GM12878 (cell line): ENCODE results near the gene MAP6D1.

Experiments used
- ATF2 ChIP-seq: IDR thresholded peaks from 2 replicates; pipeline ENCODE4 v1.6.1; 2012; ENCODE audit warnings: low read length, inconsistent platforms
- BCL11A ChIP-seq: IDR thresholded peaks from 2 replicates; pipeline ENCODE4 v1.6.1; 2011; ENCODE audit warnings: low read depth, low read length
- CHD4 ChIP-seq: fragments of 200-600 bp; sonication (generic); IDR thresholded peaks from 2 replicates; pipeline ENCODE4 v1.6.1; 2016; ENCODE audit warnings: mild to moderate bottlenecking
- CREB1 ChIP-seq: IDR thresholded peaks from 2 replicates; pipeline ENCODE4 v1.6.1; 2012; ENCODE audit warnings: low read depth, mild to moderate bottlenecking, inconsistent platforms
- EGR1 ChIP-seq, 2 experiments: IDR thresholded peaks; 1 replicate in 1 of 2; 2 replicates in 1 of 2; pipeline ENCODE4 v1.6.1; 2011 to 2012; ENCODE audit warnings: low read depth in 2 of 2, low read length in 2 of 2, borderline replicate concordance in 1 of 2, mild to moderate bottlenecking in 1 of 2, moderate library complexity in 1 of 2
- HDAC2 ChIP-seq: fragments of 200-600 bp; sonication (generic); IDR thresholded peaks from 2 replicates; pipeline ENCODE4 v1.6.1; 2017
- POLR2A ChIP-seq: IDR thresholded peaks from 2 replicates; pipeline ENCODE4 v1.6.1; 2011; ENCODE audit warnings: low read depth, mild to moderate bottlenecking, low read length
- RCOR1 ChIP-seq: conservative IDR thresholded peaks from 2 replicates; pipeline ENCODE4 v1.6.1; 2012; ENCODE audit warnings: low read depth, low read length, improper control_type of control experiment
- SMARCA5 ChIP-seq: fragments of 450-650 bp; IDR thresholded peaks from 2 replicates; pipeline ENCODE4 v1.6.1; 2017; ENCODE audit warnings: mild to moderate bottlenecking
- ZNF274 ChIP-seq: IDR thresholded peaks from one replicate; pipeline ENCODE4 v1.8.0; 2011; ENCODE audit not compliant: insufficient read length, insufficient read depth
- TF ChIP-seq, protein P1 (sequence below), 3 experiments: IDR thresholded peaks in 2 of 3; conservative IDR thresholded peaks in 1 of 3; 2 replicates each; pipeline ENCODE4 v1.5.1; 2011; ENCODE audit warnings: low read depth in 3 of 3, low read length in 3 of 3, mild to moderate bottlenecking in 3 of 3, control low read depth in 2 of 3, moderate library complexity in 2 of 3, inconsistent platforms in 1 of 3, mixed read lengths in 1 of 3; ENCODE audit not compliant: control insufficient read depth in 2 of 3, insufficient read depth in 1 of 3; ENCODE audit errors: extremely low read depth in 1 of 3
- TF ChIP-seq, protein P2 (sequence below): IDR thresholded peaks from 2 replicates; pipeline ENCODE4 v1.6.1; 2012; ENCODE audit warnings: improper control_type of control experiment, low read depth, low read length; ENCODE audit not compliant: insufficient replicate concordance
- TF ChIP-seq, protein P3 (sequence below): fragments of 150-350 bp; IDR thresholded peaks from 2 replicates; pipeline ENCODE4 v1.6.1; 2016; ENCODE audit warnings: low read depth, low read length

- TF ChIP-seq, protein P1, sequence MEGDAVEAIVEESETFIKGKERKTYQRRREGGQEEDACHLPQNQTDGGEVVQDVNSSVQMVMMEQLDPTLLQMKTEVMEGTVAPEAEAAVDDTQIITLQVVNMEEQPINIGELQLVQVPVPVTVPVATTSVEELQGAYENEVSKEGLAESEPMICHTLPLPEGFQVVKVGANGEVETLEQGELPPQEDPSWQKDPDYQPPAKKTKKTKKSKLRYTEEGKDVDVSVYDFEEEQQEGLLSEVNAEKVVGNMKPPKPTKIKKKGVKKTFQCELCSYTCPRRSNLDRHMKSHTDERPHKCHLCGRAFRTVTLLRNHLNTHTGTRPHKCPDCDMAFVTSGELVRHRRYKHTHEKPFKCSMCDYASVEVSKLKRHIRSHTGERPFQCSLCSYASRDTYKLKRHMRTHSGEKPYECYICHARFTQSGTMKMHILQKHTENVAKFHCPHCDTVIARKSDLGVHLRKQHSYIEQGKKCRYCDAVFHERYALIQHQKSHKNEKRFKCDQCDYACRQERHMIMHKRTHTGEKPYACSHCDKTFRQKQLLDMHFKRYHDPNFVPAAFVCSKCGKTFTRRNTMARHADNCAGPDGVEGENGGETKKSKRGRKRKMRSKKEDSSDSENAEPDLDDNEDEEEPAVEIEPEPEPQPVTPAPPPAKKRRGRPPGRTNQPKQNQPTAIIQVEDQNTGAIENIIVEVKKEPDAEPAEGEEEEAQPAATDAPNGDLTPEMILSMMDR (IDR thresholded peaks at IDR 0.05 in 2 of 3, conservative IDR thresholded peaks at IDR 0.05 in 1 of 3; ENCODE audit: control insufficient read depth in 2 of 3, extremely low read depth in 1 of 3, insufficient read depth in 1 of 3, low read depth in 3 of 3, low read length in 3 of 3) = no peak
- no peak for TF ChIP-seq BCL11A
- no peak for TF ChIP-seq POLR2A
- no peak for TF ChIP-seq CHD4
- TF ChIP-seq EGR1 (IDR thresholded peaks at IDR 0.05; ENCODE audit: borderline replicate concordance in 1 of 2, low read depth in 2 of 2, low read length in 2 of 2) = no peak
- TF ChIP-seq ATF2 = no peak
- TF ChIP-seq, protein P2, sequence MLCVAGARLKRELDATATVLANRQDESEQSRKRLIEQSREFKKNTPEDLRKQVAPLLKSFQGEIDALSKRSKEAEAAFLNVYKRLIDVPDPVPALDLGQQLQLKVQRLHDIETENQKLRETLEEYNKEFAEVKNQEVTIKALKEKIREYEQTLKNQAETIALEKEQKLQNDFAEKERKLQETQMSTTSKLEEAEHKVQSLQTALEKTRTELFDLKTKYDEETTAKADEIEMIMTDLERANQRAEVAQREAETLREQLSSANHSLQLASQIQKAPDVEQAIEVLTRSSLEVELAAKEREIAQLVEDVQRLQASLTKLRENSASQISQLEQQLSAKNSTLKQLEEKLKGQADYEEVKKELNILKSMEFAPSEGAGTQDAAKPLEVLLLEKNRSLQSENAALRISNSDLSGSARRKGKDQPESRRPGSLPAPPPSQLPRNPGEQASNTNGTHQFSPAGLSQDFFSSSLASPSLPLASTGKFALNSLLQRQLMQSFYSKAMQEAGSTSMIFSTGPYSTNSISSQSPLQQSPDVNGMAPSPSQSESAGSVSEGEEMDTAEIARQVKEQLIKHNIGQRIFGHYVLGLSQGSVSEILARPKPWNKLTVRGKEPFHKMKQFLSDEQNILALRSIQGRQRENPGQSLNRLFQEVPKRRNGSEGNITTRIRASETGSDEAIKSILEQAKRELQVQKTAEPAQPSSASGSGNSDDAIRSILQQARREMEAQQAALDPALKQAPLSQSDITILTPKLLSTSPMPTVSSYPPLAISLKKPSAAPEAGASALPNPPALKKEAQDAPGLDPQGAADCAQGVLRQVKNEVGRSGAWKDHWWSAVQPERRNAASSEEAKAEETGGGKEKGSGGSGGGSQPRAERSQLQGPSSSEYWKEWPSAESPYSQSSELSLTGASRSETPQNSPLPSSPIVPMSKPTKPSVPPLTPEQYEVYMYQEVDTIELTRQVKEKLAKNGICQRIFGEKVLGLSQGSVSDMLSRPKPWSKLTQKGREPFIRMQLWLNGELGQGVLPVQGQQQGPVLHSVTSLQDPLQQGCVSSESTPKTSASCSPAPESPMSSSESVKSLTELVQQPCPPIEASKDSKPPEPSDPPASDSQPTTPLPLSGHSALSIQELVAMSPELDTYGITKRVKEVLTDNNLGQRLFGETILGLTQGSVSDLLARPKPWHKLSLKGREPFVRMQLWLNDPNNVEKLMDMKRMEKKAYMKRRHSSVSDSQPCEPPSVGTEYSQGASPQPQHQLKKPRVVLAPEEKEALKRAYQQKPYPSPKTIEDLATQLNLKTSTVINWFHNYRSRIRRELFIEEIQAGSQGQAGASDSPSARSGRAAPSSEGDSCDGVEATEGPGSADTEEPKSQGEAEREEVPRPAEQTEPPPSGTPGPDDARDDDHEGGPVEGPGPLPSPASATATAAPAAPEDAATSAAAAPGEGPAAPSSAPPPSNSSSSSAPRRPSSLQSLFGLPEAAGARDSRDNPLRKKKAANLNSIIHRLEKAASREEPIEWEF = no peak
- TF ChIP-seq HDAC2 = no peak
- TF ChIP-seq RCOR1 = no peak
- TF ChIP-seq ZNF274 = no peak
- TF ChIP-seq, protein P3, sequence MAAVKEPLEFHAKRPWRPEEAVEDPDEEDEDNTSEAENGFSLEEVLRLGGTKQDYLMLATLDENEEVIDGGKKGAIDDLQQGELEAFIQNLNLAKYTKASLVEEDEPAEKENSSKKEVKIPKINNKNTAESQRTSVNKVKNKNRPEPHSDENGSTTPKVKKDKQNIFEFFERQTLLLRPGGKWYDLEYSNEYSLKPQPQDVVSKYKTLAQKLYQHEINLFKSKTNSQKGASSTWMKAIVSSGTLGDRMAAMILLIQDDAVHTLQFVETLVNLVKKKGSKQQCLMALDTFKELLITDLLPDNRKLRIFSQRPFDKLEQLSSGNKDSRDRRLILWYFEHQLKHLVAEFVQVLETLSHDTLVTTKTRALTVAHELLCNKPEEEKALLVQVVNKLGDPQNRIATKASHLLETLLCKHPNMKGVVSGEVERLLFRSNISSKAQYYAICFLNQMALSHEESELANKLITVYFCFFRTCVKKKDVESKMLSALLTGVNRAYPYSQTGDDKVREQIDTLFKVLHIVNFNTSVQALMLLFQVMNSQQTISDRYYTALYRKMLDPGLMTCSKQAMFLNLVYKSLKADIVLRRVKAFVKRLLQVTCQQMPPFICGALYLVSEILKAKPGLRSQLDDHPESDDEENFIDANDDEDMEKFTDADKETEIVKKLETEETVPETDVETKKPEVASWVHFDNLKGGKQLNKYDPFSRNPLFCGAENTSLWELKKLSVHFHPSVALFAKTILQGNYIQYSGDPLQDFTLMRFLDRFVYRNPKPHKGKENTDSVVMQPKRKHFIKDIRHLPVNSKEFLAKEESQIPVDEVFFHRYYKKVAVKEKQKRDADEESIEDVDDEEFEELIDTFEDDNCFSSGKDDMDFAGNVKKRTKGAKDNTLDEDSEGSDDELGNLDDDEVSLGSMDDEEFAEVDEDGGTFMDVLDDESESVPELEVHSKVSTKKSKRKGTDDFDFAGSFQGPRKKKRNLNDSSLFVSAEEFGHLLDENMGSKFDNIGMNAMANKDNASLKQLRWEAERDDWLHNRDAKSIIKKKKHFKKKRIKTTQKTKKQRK = no peak
- TF ChIP-seq SMARCA5 = no peak
- TF ChIP-seq CREB1 = no peak
Observed at GRCh38 chr3:183837894-183838293, 12.5 kb upstream of the MAP6D1 start.
